Heart left ventricle (tissue), 16 donors: Measurements from ENCODE around the gene LRP11. TPM values are rescaled to one million over a fixed set of nuclear protein-coding genes. Genes with fewer than 3 reads are reported as not detected.
"Not testable (repeated sequence)": the region's sequence is repeated elsewhere in the genome, so short reads cannot be mapped to it uniquely, and the experiment has no call there.

ENCODE experiments used
- ATAC-seq, 4 donors: fragments of 200-7000 bp; cut with Tn5 transposase; one replicate each; pipeline ENCODE4 v1.9.1; 2020 to 2022; ENCODE audit warnings: moderate library complexity in 4 of 4, mild to moderate bottlenecking in 3 of 4, moderate number of reproducible peaks in 1 of 4
- DNase-seq, 5 donors: peaks; one replicate each; pipeline ENCODE4 v3.0.0-alpha.2; 2020
- H3K27ac ChIP-seq, 12 donors: fragments of 200-600 bp; sonication (generic) in 4 of 12; one replicate each; pipeline versions ENCODE4 v1.5.0 to v1.8.0; 2016 to 2022; ENCODE audit warnings: mild to moderate bottlenecking in 2 of 12
- H3K27me3 ChIP-seq, 9 donors: fragments of 200-600 bp; sonication (generic) in 2 of 9; one replicate each; pipeline versions ENCODE4 v1.5.1 to v1.8.0; 2016 to 2022; ENCODE audit warnings: mild to moderate bottlenecking in 3 of 9
- H3K36me3 ChIP-seq, 9 donors: fragments of 200-600 bp; sonication (generic) in 2 of 9; one replicate each; pipeline versions ENCODE4 v1.5.0 to v1.8.0; 2018 to 2022; ENCODE audit warnings: mild to moderate bottlenecking in 2 of 9
- H3K4me1 ChIP-seq, 12 donors: fragments of 200-600 bp; sonication (generic) in 4 of 12; one replicate each; pipeline versions ENCODE4 v1.5.0 to v1.8.0; 2016 to 2022; ENCODE audit warnings: mild to moderate bottlenecking in 3 of 12
- H3K4me3 ChIP-seq, 12 donors: fragments of 200-600 bp; sonication (generic) in 4 of 12; one replicate each; pipeline versions ENCODE4 v1.5.0 to v1.8.0; 2017 to 2022; ENCODE audit warnings: mild to moderate bottlenecking in 9 of 12, moderate library complexity in 4 of 12
- H3K9me3 ChIP-seq, 12 donors: fragments of 200-600 bp; sonication (generic) in 4 of 12; one replicate each; pipeline versions ENCODE4 v1.5.0 to v1.8.0; 2016 to 2022; ENCODE audit warnings: mild to moderate bottlenecking in 1 of 12
- POLR2A ChIP-seq, 2 donors: fragments of 450-650 bp; IDR thresholded peaks; one replicate each; pipeline ENCODE4 v1.6.1; 2017; ENCODE audit warnings: antibody characterized with exemption in 2 of 2, mild to moderate bottlenecking in 2 of 2, moderate library complexity in 2 of 2
- WGBS, 4 donors: extraction: QIAGEN DNeasy Blood & Tissue Kit in 2 of 4; methylation state at CpG; one replicate each; pipeline versions ENCODE4 v1.1.5 to v1.1.7; 2013 to 2018; 5-methylcytosine and 5-hydroxymethylcytosine counted together
- intact Hi-C, 10 donors: fragments of 100-400 bp; cut with DNase I; formaldehyde crosslinking; loops; one replicate each; pipeline versions ENCODE4 v1.11.1 to v1.14.2; 2022
- polyA plus RNA-seq, 2 donors: library from polyadenylated mRNA; stranded (reverse); fragments of 200-250 nt; gene quantifications; one replicate each; pipeline ENCODE4 v1.2.3, GENCODE V29; 2013
- total RNA-seq, 9 donors: library from RNA; depleted of rRNA in 2 of 9; stranded (reverse); fragments of >200 nt in 2 of 9; fragmentation: NEBNext Ultra II Directional in 3 of 9; extraction: Animal tissue kit (Norgen Biotek cat#: 25700) in 3 of 9; gene quantifications; one replicate each; pipeline versions ENCODE4 v1.1.0 to v1.2.4, GENCODE V29; 2016 to 2023
- TF ChIP-seq, protein P1 (sequence below), 12 donors: fragments of 200-600 bp; sonication (generic) in 4 of 12; IDR thresholded peaks; one replicate each; pipeline versions ENCODE4 v1.5.0 to v1.8.0; 2018 to 2022; ENCODE audit warnings: antibody characterized with exemption in 12 of 12, mild to moderate bottlenecking in 5 of 12
- donor health status: ischemic (EF 13 %, LVEDD 7.1; RV severe dilation, severe dysfunction).
- donor health status: healthy with polysubstance abuse.
- donor health status: DM: no; HTN: yes; CAD: no.
- donor health status: DM: no; HTN: no; CAD: no.
- donor health status: ischemic (EF 25% LVEDD 6.9; RV normal size, moderate dysfunction).
- donor health status: ischemic (EF 25% LVEDD 5.7; RV mildly dilated, moderate dysfunction).
- donor health status: healthy.
- donor health status: DM: yes; HTN: yes; CAD: no.
- donor health status: ischemic (EF 35%, LVEDD 5.7; RV mildly dilated, moderate dysfunction).
- donor health status: nonischemic (EF 11% LVEDD 7.7; RV severe dilation, severe dysfunction).
- donor health status: DM: yes; HTN: yes; CAD: no.
- donor health status: PGD.
- donor health status: ischemic (EF 29% LVEDD 5.4; RV normal size, mild dysfunction).
- donor health status: nonischemic (EF 23%, LVEDD 6.1; RV moderate dilation, normal function).

LRP11 gene
- total and polyA plus RNA-seq, 11 donors = 5.0 to 23.8 (median 12.5) TPM

DNA sequence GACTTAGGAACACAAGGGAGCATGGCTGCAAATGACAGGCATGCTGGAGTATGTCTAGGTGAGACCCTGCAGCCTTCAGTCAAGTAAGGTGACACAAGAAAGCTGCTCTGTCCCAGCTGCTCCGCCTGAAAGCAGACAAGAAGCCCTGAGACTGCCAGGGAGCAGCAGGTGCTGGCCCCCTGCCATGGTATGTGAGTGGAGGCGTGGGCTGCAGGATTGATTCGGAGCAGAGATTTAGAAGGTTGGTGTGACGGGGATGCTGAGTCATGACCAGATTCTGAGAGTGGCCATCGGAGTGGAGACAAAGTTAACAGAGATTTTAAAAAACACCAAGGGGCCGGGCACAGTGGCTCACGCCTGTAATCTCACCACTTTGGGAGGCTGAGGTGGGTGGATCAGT lies 17.8 kb downstream of the LRP11 start:
- intact Hi-C loops = loop anchor here in 1 of 10 donors (2.0 kb wide), 1 partner anchor 16 kb away; no protein-coding TSS in a partner anchor
- WGBS, 4 donors = 67 to 73% (median 70%) methylated on average over 7 of the region's 7 CpGs
- H3K4me3 ChIP-seq = no peak overlapping the region
- DNase-seq (no peak), ATAC-seq (peak in 2 of 4 donors; percentile 18 to 20)
- no peak overlapping the region for H3K27ac ChIP-seq
- peaks cover 0 to 18% (median 12%) of the 10 kb centered on the region in 12 donors for H3K4me1 ChIP-seq
- peaks cover 0 to 16% (median 7%) of the 10 kb centered on the region in 9 donors for H3K36me3 ChIP-seq
- no peaks in the 10 kb centered on the region for H3K27me3 ChIP-seq
- TF ChIP-seq, protein P1, sequence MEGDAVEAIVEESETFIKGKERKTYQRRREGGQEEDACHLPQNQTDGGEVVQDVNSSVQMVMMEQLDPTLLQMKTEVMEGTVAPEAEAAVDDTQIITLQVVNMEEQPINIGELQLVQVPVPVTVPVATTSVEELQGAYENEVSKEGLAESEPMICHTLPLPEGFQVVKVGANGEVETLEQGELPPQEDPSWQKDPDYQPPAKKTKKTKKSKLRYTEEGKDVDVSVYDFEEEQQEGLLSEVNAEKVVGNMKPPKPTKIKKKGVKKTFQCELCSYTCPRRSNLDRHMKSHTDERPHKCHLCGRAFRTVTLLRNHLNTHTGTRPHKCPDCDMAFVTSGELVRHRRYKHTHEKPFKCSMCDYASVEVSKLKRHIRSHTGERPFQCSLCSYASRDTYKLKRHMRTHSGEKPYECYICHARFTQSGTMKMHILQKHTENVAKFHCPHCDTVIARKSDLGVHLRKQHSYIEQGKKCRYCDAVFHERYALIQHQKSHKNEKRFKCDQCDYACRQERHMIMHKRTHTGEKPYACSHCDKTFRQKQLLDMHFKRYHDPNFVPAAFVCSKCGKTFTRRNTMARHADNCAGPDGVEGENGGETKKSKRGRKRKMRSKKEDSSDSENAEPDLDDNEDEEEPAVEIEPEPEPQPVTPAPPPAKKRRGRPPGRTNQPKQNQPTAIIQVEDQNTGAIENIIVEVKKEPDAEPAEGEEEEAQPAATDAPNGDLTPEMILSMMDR (IDR thresholded peaks at IDR 0.05) = no peak
- no peak for TF ChIP-seq POLR2A (IDR thresholded peaks at IDR 0.05)
- no peaks in the 10 kb centered on the region for H3K9me3 ChIP-seq

DNA sequence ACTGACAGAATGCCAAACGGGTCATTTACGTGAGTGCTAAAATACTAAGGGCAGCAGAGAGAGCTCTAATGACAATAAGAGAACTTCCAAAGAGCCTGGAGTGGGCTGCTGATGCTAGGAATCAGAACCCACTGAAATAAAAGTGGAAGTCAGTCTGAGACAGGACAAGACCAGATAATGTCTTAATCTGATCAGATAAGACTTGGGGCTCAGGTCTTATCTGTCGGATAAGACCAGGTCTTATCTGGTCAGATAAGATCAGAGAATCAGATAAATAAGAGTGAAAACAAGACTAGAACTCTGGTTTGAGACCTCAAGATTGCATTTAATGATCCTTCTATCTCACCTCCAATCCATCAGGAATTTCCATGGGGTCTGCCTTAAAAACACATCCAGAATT lies 18.6 kb downstream of the LRP11 start:
- ATAC-seq (no peak), DNase-seq (no peak)
- TF ChIP-seq, protein P1 (IDR thresholded peaks at IDR 0.05) = no peak
- TF ChIP-seq POLR2A (IDR thresholded peaks at IDR 0.05) = no peak
- no peak overlapping the region for H3K4me3 ChIP-seq
- peaks cover 0 to 11% (median 1%) of the 10 kb centered on the region in 9 donors for H3K36me3 ChIP-seq
- 59 to 91% (median 68%) methylated on average over 2 to 3 of the region's 3 CpGs for WGBS, 4 donors
- H3K9me3 ChIP-seq = no peaks in the 10 kb centered on the region
- H3K4me1 ChIP-seq = peaks cover 0 to 26% (median 13%) of the 10 kb centered on the region in 12 donors
- no peak overlapping the region for H3K27ac ChIP-seq
- intact Hi-C loops = no loop called here
- no peaks in the 10 kb centered on the region for H3K27me3 ChIP-seq

DNA sequence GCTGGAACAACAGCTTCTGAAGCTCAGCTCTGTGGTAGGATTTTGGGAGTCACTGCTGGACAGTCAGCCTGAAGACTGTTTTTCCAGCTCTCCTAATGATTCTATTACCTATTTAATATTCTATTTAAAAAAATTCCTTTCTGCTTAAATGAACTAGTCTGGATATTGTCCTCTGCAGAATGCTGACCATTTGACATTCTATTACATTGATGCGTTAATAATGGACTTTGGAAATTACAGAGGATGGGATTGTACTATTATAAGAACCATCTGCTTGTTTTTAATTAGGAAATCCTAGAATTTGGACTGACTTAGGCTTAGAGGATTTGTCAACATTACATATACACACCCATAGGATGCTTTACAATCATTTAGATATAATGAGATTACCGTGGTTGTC lies 19.7 kb downstream of the LRP11 start:
- Histone ChIP-seq H3K4me1 (peaks cover 0 to 33% (median 15%) of the 10 kb centered on the region in 12 donors), H3K27ac (no peak overlapping the region), H3K27me3 (no peaks in the 10 kb centered on the region), H3K36me3 (peaks cover 0 to 8% (median 0%) of the 10 kb centered on the region in 9 donors), H3K9me3 (no peaks in the 10 kb centered on the region), H3K4me3 (no peak overlapping the region)
- no peak for DNase-seq
- 93 to 97% (median 95%) methylated on average over 2 of the region's 2 CpGs for WGBS, 4 donors
- intact Hi-C loops = no loop called here
- no peak for ATAC-seq
- no peak for TF ChIP-seq POLR2A (IDR thresholded peaks at IDR 0.05)
- TF ChIP-seq, protein P1 (IDR thresholded peaks at IDR 0.05) = no peak

DNA sequence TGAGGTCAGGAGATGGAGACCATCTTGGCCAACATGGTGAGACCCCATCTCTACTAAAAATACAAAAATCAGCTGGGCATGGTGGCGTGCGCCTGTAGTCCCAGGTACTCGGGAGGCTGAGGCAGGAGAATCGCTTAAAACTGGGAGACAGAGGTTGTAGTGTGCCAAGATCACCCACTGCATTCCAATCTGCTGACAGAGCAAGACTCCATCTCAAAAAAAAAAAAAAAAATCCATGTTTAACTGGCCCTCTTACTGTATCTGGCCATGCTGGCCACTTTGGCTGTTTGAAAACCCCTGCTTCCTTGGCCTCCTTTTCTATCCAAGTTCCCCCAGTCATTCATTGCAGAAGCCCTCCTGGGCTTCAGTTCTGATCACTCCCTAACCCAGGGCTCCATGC lies 20.1 kb downstream of the LRP11 start:
- ATAC-seq, H3K36me3 ChIP-seq, H3K27ac ChIP-seq, intact Hi-C loops, DNase-seq, H3K4me3 ChIP-seq, H3K27me3 ChIP-seq, H3K9me3 ChIP-seq: not testable (repeated sequence)
- WGBS, 4 donors = 80 to 94% (median 93%) methylated on average over 4 of the region's 4 CpGs
- peaks cover 0 to 33% (median 15%) of the 10 kb centered on the region in 12 donors for H3K4me1 ChIP-seq

DNA sequence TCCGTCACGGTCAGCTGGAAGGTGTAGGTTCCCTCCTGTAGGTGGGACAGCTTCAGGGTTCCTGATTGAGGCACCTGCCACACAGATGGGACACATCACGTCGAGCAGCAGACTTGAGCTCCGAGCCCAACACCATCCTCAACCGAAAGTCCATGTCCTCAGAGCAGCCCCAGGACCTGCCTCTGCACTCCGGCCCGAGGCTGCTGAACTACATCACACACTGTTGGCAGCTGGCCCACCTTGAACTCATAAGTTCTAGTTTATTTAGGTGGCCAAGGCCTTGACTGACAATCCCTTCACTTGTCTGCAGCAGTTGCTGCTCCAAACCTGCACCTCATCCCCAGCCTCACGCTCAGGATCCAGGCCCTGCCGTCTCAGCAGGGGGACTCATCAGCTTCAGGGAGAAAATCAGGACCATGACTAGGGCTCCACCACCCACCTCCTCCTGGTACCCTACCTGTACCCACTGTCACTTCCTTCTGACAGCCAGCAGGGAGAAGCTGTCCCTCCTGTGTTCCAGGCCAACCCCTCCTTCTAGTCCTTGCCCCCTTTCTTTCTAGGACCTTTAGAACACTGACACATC lies 21.0 kb downstream of the LRP11 start:
- H3K4me1 ChIP-seq = peaks cover 0 to 33% (median 15%) of the 10 kb centered on the region in 12 donors
- WGBS, 4 donors = 72 to 86% (median 76%) methylated on average over 10 of the region's 10 CpGs
- no peaks in the 10 kb centered on the region for H3K27me3 ChIP-seq
- intact Hi-C loops = no loop called here
- peaks cover 0 to 8% (median 0%) of the 10 kb centered on the region in 9 donors for H3K36me3 ChIP-seq
- H3K9me3 ChIP-seq = no peaks in the 10 kb centered on the region
- no peak for ATAC-seq
- DNase-seq = peak in 4 of 5 donors; percentile 15 to 67 (median 32)
- no peak overlapping the region for H3K27ac ChIP-seq
- no peak for TF ChIP-seq POLR2A (IDR thresholded peaks at IDR 0.05)
- TF ChIP-seq, protein P1 (IDR thresholded peaks at IDR 0.05) = no peak
- H3K4me3 ChIP-seq = no peak overlapping the region
